ENCODE results near the gene RRAGB.

RRAGB gene

DNA sequence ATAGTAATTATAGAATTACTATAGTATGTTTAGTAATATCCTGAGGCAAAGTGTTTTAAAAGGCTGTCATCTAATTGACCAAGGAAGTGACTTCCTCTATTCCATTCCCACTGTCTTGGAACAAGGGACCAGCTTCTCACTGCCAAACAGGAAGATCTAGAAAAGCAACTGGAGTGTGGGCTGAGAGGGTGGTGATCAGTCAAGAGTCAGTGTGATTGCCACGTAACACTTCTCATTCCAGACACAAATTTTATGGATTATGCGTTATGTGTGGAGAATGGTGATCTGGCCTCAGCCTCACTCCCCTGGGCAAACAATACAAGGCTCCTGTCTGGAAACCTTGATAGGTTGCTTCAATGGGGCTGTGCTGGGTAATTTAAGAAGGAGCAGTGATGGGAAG is 60.0 kb downstream of the RRAGB start:
- DNase-seq: no peak

DNA sequence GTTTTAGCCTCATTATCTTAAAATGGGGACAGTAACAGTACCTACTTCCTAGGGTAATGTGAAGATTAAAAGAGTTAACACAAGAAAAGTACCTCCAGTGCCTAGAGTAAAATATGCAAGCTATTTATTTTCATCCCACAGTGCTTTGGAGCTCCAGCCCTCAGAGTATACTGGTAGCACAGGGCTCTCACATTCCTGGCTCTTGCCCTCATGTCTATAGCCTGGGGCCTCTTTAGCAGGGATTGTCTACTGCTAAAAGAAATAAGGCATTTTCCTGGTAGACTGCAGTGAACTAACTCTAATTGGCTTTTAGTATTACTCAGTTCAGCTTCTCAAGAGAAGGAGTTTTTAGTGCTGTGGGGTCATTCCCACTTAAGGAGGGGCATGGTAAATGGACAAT is 60.8 kb downstream of the RRAGB start:
- DNase-seq: no peak

DNA sequence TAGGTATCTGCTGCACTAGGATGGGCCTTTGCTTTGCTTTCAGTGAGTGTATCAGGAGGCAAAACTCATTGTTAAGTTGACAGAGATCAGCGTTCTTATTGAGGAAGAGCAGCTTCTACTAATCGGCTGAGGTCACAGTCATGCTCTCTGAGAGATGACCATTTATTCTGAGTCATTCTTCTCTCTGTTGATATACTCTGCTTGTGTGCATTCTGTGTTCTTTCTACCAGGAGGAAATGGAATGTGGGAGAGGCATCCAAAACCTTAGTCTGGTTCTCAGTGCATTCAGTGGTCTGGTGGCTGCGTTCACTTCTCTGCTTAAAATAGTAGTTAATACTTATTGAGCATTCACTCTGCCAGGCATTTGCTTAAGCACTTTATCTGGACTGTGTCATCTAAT is 66.2 kb downstream of the RRAGB start:
- DNase-seq: no peak

DNA sequence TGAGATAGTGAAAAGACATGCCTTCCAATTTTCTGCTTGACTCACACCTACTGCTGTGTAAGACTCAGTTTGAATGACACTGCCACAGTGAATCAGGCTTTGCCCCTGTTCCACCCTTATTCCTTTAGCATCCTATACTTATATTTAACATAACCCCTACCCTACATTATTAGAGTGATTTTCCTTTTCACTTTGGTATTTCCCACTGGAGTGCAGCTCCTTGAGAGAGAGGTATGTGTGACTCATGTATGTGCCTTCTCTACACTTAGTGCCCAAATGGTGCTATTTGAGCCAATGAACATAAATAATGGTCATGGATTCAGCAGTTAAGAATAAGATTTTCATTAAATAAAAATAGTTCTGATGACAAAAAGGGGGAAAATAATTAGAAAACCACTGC is 69.5 kb downstream of the RRAGB start:
- no peak for DNase-seq

DNA sequence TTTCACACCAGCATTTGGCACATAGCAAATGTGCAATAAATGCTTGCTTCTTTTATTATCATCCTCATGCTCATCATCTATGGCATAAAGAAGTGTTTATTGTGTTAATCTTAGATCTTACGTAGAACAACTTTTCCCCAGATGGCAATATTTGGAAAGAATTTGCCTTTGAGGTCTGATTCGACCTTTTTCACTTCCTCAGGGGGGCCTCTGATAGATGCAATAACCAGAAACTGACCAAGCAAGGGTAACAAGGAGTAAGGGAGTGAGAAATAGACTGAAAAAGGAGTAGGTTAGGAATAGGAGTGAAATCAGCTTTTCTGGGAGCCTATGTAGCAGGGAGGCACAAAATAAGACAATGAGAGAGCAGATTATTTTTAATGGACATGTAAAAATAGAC is 70.2 kb downstream of the RRAGB start:
- DNase-seq: no peak

GRCh38 chrX:55794405-55794804 is 76.9 kb downstream of the RRAGB start:
- no peak for DNase-seq

DNA sequence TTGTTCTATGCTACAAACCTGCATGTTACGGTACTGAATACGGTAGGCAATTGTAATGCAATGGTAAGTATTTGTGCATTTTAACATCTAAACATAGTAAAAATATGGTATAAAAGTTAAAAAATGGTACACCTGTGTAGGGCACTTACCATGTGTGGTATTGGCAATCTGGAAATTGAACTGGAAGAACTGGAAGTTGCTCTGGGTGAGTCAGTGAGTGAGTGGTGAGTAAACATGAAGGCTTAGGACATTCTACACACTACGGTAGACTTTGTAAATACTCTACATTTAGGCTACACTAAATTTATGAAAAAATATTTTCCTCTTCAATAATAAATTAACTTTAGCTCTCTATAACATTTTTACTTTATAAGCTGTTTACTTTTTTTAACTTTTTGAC is 78.9 kb downstream of the RRAGB start:
- no peak for DNase-seq

DNA sequence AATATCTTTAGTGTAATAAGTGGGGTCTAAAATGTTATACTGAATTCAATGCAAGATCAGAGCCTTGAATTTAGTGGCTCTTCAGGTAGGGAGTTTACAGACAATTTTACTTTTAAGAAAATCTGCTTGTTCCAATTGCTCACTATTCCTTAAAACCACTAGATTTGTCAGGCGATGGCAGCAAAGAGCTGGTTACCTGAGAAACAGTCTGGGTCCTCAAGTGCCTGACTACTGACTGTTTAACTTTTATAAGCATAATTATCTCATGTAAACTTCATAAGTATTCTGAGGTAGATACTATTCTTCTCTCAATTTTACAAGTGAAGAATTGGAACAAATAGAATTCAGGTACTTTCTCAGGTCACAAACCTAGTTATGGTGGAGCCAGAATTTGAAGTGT is 84.3 kb downstream of the RRAGB start:
- DNase-seq: no peak

Data from NCI-H2107 (cell line).